ENCODE data around the gene PLPP4.

- TF ChIP-seq CTCF (IDR thresholded peaks at IDR 0.05) = no peak
- TF ChIP-seq POLR2A (IDR thresholded peaks at IDR 0.05) = no peak
Observed at GRCh38 chr10:120580918-120581895, 124.2 kb downstream of the PLPP4 start.
